Measurements from ENCODE around the gene TTC13.

The TTC13 gene

DNA sequence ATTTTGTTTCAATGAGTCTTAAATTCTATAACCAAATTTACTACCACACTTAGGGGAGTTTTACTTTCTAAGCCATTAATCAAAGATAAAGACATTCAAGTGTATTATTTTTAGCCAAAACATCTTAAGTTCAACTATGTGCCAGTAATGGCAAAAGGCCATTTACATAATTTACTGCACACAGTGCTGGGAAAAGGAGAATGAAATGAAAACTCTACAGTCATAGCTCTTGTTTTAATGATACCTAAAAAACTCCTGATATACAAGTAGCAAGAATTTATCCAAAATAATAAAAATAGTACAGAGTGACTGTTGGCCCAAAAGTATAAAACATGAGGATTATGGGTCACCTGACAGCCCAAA lies 67.9 kb downstream of the TTC13 start:
- TF ChIP-seq, protein P1, sequence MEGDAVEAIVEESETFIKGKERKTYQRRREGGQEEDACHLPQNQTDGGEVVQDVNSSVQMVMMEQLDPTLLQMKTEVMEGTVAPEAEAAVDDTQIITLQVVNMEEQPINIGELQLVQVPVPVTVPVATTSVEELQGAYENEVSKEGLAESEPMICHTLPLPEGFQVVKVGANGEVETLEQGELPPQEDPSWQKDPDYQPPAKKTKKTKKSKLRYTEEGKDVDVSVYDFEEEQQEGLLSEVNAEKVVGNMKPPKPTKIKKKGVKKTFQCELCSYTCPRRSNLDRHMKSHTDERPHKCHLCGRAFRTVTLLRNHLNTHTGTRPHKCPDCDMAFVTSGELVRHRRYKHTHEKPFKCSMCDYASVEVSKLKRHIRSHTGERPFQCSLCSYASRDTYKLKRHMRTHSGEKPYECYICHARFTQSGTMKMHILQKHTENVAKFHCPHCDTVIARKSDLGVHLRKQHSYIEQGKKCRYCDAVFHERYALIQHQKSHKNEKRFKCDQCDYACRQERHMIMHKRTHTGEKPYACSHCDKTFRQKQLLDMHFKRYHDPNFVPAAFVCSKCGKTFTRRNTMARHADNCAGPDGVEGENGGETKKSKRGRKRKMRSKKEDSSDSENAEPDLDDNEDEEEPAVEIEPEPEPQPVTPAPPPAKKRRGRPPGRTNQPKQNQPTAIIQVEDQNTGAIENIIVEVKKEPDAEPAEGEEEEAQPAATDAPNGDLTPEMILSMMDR (IDR thresholded peaks at IDR 0.05; ENCODE audit: control insufficient read depth, extremely low read depth, insufficient read depth) = no peak
- H3K4me3 ChIP-seq (ENCODE audit: low read depth, low read length) = no peak overlapping the region
- DNase-seq (ENCODE audit: low read depth) = no peak

DNA sequence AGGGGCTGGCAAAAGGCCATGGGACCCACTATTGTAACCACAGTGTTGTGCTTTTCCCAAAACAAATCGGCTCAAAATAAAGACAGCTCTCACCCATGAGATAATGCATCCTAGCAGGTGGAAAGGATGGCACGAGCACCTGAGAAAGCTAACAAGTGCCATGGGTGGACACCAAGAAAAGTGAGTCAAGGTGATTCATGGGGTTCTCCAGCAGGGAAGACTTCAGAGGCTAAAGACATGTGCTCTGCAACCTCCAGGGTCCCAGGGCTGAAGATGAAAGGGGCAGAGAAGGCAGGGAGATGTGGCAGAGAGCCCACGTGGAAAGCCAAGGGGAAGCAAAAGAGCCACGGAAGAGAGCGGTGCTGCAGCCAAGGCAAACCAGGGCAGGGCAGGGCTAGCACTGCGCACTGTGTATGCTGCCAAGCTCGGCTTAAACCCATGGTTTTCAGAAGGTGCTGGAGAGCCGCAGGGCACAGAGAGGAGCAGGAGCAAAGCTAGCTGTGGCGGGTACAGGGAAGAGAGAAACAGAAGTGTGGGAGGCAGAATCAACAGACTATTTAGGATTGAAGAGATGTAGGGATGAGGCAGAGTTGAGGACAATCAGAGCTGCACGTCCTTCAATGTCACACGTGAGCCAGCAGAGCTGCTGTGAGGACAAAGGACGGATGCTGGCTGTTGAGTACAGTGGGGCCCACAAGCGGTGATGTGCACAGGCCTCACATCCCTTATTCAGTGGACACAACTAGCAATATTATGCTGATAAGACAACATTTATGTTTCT lies 68.5 kb downstream of the TTC13 start:
- TF ChIP-seq, protein P1 (IDR thresholded peaks at IDR 0.05; ENCODE audit: control insufficient read depth, extremely low read depth, insufficient read depth) = no peak
- no peak for DNase-seq (ENCODE audit: low read depth)
- H3K4me3 ChIP-seq (ENCODE audit: low read depth, low read length) = no peak overlapping the region

DNA sequence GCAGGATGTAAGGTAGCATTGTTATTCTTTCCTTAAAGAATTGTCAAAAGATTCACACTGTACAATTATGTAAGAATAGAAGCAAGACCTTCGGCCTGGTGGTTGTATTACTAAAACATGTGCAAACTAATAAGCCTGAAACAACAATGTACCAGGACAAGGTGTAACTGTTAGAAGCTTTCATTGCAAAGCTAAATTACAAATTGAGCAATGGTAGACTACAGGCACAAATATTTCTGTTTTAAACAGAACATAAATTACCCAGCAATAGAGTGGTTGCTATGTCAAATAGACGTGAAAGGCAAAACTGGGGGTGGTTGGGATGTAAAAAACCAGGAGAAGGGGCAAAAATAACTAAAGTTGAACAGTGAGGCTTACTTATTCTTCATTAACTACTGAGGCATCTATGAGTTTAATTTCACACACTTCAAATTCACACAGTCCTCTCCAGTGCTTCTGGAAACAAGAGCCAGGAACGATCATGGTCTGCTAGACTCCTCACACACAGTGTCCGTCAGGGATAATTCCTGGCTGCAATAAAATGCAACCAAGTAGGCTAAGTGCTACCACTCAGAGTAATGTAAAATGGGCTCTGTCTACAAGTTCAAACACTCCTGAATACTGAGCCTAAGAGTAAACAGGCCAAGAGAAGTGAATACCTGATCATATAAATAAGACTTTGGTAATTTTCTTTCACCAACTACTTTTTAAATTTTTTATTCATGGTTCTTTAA lies 71.0 kb downstream of the TTC13 start:
- DNase-seq (ENCODE audit: low read depth) = no peak
- no peak overlapping the region for H3K4me3 ChIP-seq (ENCODE audit: low read depth, low read length)

DNA sequence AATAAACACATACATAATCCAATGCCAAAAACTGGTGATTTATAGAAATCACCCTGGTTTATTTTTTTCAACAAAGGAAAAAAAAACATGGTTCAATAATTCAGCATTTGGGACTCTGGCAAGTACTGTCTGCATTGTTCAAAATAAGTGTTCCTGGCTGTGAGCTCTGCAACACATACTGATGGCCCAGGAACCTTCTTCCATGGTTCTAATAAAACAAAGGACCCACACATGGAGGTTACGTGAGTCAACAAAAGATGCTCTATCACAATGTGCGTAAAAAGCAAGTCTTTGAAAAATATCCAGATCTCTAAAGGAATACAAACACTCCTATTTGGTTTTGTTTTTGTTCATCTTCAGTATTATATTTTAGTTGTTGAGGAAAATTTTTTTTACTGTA lies 72.4 kb downstream of the TTC13 start:
- no peak for DNase-seq (ENCODE audit: low read depth)
- TF ChIP-seq, protein P1 (IDR thresholded peaks at IDR 0.05; ENCODE audit: control insufficient read depth, extremely low read depth, insufficient read depth) = no peak
- H3K4me3 ChIP-seq (ENCODE audit: low read depth, low read length) = no peak overlapping the region

More for the DNA sequence above, 71.0 kb downstream of the TTC13 start:
- TF ChIP-seq, protein P1 (IDR thresholded peaks at IDR 0.05; ENCODE audit: control insufficient read depth, extremely low read depth, insufficient read depth) = no peak

DNA sequence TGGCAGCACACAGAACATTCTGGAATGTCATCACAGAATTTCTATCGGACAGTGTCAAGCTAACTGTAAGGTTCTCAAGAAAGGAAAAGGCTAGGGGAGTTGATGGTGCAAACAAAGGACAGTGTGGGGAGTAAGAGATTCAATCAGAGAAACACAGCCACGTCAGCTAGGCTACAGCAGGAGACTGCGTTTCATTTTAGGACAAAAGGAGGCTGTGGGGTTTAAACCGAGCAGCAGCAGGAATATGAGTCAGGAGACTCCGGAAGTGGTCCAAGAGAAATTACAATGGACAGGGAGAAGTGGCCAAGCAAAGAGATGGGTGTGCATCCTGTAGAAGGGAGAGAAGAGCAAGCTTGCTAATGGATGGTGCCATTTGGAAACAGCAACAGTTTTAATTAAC lies 72.9 kb downstream of the TTC13 start:
- no peak for DNase-seq (ENCODE audit: low read depth)
- TF ChIP-seq, protein P1 (IDR thresholded peaks at IDR 0.05; ENCODE audit: control insufficient read depth, extremely low read depth, insufficient read depth) = no peak
- no peak overlapping the region for H3K4me3 ChIP-seq (ENCODE audit: low read depth, low read length)

DNA sequence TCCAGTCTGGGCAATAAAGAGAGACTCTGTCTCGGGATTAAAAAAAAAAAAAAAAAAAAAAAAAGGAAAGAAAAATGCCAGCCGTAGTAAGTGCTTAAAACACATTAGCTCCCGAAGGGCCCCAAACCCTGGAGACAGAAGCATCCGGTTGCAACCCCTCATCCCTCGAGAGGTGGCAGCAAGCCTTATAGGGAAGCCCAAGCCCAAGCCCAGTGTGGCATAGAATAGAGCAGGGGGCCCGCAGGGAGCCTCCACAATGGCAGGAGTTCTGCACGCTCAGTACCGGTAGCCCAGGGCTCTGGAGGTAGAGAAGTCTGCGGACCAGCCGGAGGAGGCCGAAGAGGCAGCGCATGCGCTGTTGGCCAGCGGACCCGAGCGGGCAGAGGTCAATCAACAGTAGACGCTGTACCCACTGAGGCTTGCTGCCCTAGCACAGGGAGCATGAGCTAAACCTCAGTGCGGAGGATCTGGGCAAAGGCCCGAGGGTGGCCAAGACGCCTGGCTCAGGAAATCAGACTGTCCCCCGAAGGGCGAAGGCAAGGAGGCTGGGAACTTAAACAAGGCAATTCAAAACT lies 76.2 kb downstream of the TTC13 start:
- no peak overlapping the region for H3K4me3 ChIP-seq (ENCODE audit: low read depth, low read length)
- no peak for DNase-seq (ENCODE audit: low read depth)
- TF ChIP-seq, protein P1 (IDR thresholded peaks at IDR 0.05; ENCODE audit: control insufficient read depth, extremely low read depth, insufficient read depth) = no peak

Measured in LNCaP clone FGC (cell line).